Astrocyte of the spinal cord (primary cell): ENCODE measurements around the gene C2orf15.

Experiments used
- DNase-seq: peaks from one replicate; pipeline ENCODE4 v3.0.0; 2011; ENCODE audit warnings: low read depth, low spot score
- H3K4me3 ChIP-seq: 2 replicates; pipeline ENCODE4 v1.5.1; 2011; ENCODE audit warnings: low read depth, mild to moderate bottlenecking, low read length, moderate library complexity
- CTCF ChIP-seq: IDR thresholded peaks from 2 replicates; pipeline ENCODE4 v1.5.1; 2012; ENCODE audit warnings: low read depth, mild to moderate bottlenecking, low read length, inconsistent platforms
- in situ Hi-C: cut with HindIII; loops from 2 replicates; pipeline ENCODE4 v1.10.0; 2017; ENCODE audit warnings: low sequenced_read_pairs

The C2orf15 gene

GRCh38 chr2:99150706-99151105 is 9.2 kb downstream of the C2orf15 start:
- no peak for DNase-seq
- no peak overlapping the region for H3K4me3 ChIP-seq
- TF ChIP-seq CTCF: no peak
- in situ Hi-C loops: no loop called here

- H3K4me3 ChIP-seq: no peak overlapping the region
- no peak for TF ChIP-seq CTCF
- in situ Hi-C loops: no loop called here
- no peak for DNase-seq
These were observed 10.8 kb downstream of the C2orf15 start for GRCh38 chr2:99152199-99152895.

GRCh38 chr2:99153921-99154604 is 12.6 kb downstream of the C2orf15 start:
- peak overlapping the region; percentile 82 for H3K4me3 ChIP-seq
- DNase-seq: peak; percentile 4
- TF ChIP-seq CTCF: no peak
- in situ Hi-C loops: no loop called here

- TF ChIP-seq CTCF: peak; percentile 5
- DNase-seq: peak; percentile 90
- peak within 1 kb of the TSS; percentile 82 for H3K4me3 ChIP-seq
- in situ Hi-C loops: no loop called here
These were observed 13.4 kb downstream of the C2orf15 start, which contains the start of the genes LIPT1 and TSGA10 for GRCh38 chr2:99154643-99155536. LIPT1 (plus strand) TSS chr2:99154967; CDS start chr2:99161958, 6,991 bp downstream. TSGA10 (minus strand) TSS chr2:99154942; CDS start chr2:99109439, 45,503 bp downstream.

- no peak for TF ChIP-seq CTCF
- H3K4me3 ChIP-seq: no peak overlapping the region
- in situ Hi-C loops: no loop called here
- no peak for DNase-seq
These were observed 15.4 kb downstream of the C2orf15 start for GRCh38 chr2:99156891-99157290.

- in situ Hi-C loops: no loop called here
- no peak for TF ChIP-seq CTCF
- no peak for DNase-seq
These were observed 17.1 kb downstream of the C2orf15 start for GRCh38 chr2:99158599-99158998.

More at GRCh38 chr2:99158599-99158998, 17.1 kb downstream of the C2orf15 start:
- no peak overlapping the region for H3K4me3 ChIP-seq
